GM19372 (cell line): Measurements from ENCODE around the gene PLXNB1.

Source experiments
- ATAC-seq: cut with Tn5 transposase; IDR thresholded peaks from one replicate; pipeline ENCODE4 v1.9.1; 2021; ENCODE audit warnings: mild to moderate bottlenecking, low read depth, moderate library complexity; ENCODE audit not compliant: unreplicated experiment

The PLXNB1 gene

GRCh38 chr3:48372862-48373435 lies 56.9 kb downstream of the PLXNB1 start:
- no peak for ATAC-seq

GRCh38 chr3:48372377-48372770 lies 57.5 kb downstream of the PLXNB1 start:
- ATAC-seq = no peak

- ATAC-seq = no peak
Observed at GRCh38 chr3:48371651-48372376, 58.1 kb downstream of the PLXNB1 start, which contains the start of gene FBXW12. FBXW12 (plus strand) TSS chr3:48372219; CDS start chr3:48372768, 549 bp downstream.

- ATAC-seq = no peak
Observed at GRCh38 chr3:48370333-48370713, 59.6 kb downstream of the PLXNB1 start.

- no peak for ATAC-seq
Observed at GRCh38 chr3:48369693-48370332, 60.1 kb downstream of the PLXNB1 start.

- ATAC-seq = no peak
Observed at GRCh38 chr3:48367201-48367600, 62.7 kb downstream of the PLXNB1 start.

- ATAC-seq = no peak
Observed at GRCh38 chr3:48364840-48365239, 65.0 kb downstream of the PLXNB1 start.

GRCh38 chr3:48361928-48362327 lies 68.0 kb downstream of the PLXNB1 start:
- no peak for ATAC-seq

GRCh38 chr3:48356419-48356818 lies 73.5 kb downstream of the PLXNB1 start:
- no peak for ATAC-seq

GRCh38 chr3:48353987-48354386 lies 75.9 kb downstream of the PLXNB1 start:
- ATAC-seq = no peak
